Gastroesophageal sphincter (tissue), 3 donors: ENCODE results near the gene ACVR1B.

Experiments used
- CTCF ChIP-seq, 4 experiments: fragments of 200-600 bp in 2 of 4; fragments of 450-650 bp in 2 of 4; sonication (generic) in 1 of 4; IDR thresholded peaks; one replicate each; pipeline ENCODE4 v1.5.1; 2017 to 2019; ENCODE audit warnings: antibody characterized with exemption in 4 of 4, mild to moderate bottlenecking in 2 of 4, moderate library complexity in 2 of 4
- POLR2A ChIP-seq, 2 donors: fragments of 450-650 bp; IDR thresholded peaks; one replicate each; pipeline ENCODE4 v1.6.1; 2017; ENCODE audit warnings: antibody characterized with exemption in 2 of 2, mild to moderate bottlenecking in 2 of 2, moderate library complexity in 1 of 2

- TF ChIP-seq CTCF (IDR thresholded peaks at IDR 0.05), result no peak
- no peak for TF ChIP-seq POLR2A (IDR thresholded peaks at IDR 0.05)
These were observed 8.4 kb downstream of the ACVR1B start for GRCh38 chr12:51959921-51960320.
